Activated CD8-positive, alpha-beta memory T cell treated with anti-CD3 and anti-CD28 coated beads for 48 hours (primary cell): Measurements from ENCODE around the gene ADRM1.

ENCODE experiments used
- DNase-seq, 3 experiments: peaks; one replicate each; pipeline ENCODE4 v3.0.0-alpha.2; 2020; ENCODE audit warnings: low read depth in 2 of 3, low spot score in 2 of 3

Gene ADRM1

GRCh38 chr20:62309947-62310756 is 7.4 kb downstream of the ADRM1 start:
- no peak for DNase-seq

GRCh38 chr20:62310757-62311121 is 7.9 kb downstream of the ADRM1 start:
- DNase-seq: no peak

DNA sequence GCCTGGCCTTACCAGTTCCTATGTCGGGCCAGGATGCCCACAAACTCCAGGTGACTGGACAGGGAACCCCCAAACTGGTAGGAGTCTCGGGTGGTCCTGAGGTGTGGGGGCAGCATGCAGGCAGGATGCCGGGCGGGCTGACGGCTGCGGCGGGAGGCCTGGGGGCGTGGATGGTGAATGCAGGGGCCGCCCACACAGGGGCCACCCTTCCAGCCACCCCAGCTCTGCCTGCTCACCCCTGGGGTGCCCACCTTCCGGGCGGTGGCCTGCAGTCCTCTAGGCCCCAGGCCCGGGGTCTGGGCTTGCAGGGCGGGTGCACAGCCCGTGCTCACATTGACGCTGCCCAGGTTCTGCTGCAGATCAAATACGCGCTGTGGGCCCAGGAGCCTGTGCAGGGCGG is 8.4 kb downstream of the ADRM1 start:
- DNase-seq: no peak

DNA sequence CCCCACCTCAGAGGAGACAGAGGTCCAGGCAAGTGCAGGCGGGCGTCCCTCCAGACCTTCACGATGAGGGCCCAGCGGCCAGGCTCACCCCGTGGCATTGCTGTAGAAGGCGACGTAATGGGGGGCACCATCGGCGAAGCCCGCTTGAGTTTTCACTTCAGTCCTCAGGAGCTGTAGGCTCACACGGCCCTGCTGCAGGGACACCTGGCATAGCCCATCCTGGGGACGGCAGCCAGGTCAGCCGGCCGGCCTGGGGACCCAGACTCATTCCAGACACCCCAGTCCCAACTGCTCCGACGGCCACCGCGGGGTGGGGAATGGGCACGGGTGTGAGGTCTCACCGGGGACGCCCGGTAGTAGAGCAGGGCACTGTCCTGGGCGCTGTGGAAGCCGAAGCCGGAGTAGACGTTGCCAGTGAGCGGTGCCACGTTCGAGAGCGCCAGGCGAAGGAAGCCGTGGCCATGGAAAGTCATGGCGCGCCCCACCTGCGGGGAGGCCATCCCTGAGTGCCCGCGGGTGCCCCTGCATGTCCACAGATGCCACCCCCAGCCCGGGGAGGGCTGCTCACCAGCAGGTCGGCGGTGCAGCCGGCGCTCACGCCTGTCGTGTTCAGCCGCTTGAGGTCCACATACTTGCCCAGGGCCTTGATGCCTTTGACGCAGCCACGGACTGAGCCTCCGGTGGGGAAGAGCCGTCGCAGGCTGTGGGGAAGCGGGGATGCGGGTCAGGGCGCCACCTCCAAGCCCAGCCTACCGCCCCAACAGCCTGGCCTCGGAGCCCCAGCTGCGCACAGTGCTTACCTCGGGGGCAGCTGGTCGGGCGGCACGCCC is 9.2 kb downstream of the ADRM1 start:
- DNase-seq: no peak

DNA sequence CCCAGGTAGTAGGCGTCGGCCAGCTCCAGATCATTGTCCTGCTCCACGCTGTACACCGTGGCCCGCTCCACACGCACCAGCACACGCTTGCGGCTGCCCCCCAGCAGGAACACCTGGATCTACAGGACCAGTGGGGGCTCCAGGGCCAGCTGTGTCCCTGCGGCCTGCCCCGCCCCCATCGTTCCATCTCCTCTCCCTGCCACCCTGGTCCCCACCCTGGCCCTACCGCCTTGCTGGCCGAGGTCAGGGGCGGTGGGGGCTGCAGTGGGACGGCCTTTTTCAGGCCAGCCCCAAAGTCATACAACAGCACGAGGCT is 9.8 kb downstream of the ADRM1 start:
- DNase-seq: no peak

GRCh38 chr20:62313021-62313420 is 10.2 kb downstream of the ADRM1 start:
- no peak for DNase-seq

- no peak for DNase-seq
These were observed 10.9 kb downstream of the ADRM1 start for GRCh38 chr20:62313460-62314338.

DNA sequence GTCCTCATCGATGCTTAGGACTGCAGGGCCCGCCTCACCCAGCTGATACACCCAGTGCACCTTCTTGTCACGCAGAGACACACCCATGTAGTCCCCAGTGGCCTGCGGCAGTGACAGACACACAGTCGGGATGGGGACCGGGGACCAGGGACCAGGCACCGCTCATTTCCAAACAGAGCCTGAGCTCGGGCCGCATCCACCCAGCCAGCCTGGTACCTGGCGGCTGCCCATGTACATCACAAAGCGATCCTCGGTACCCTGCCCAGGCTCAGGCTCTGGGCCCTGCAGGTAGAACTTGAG is 11.5 kb downstream of the ADRM1 start:
- DNase-seq: no peak

GRCh38 chr20:62314711-62315302 is 12.0 kb downstream of the ADRM1 start:
- DNase-seq: no peak

DNA sequence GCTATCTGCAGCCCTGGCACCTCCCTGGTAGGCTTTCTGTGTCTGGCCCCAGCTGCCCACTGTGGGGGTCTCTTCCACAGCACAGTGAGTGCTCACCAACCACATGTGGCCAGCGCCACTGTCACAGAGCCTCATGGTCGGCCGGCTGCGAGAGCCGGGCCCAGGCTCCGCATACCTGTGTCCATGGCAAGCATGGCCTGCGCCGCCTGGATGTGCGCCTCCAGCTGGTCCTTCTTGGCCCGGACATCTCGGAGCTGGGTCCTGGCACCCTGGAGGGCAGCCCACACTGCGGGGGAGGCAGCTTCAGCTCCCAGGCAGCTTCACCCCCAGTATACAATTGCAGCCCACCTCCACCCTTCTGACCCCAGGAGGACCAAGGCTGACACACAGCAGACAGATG is 13.0 kb downstream of the ADRM1 start:
- DNase-seq: no peak

DNA sequence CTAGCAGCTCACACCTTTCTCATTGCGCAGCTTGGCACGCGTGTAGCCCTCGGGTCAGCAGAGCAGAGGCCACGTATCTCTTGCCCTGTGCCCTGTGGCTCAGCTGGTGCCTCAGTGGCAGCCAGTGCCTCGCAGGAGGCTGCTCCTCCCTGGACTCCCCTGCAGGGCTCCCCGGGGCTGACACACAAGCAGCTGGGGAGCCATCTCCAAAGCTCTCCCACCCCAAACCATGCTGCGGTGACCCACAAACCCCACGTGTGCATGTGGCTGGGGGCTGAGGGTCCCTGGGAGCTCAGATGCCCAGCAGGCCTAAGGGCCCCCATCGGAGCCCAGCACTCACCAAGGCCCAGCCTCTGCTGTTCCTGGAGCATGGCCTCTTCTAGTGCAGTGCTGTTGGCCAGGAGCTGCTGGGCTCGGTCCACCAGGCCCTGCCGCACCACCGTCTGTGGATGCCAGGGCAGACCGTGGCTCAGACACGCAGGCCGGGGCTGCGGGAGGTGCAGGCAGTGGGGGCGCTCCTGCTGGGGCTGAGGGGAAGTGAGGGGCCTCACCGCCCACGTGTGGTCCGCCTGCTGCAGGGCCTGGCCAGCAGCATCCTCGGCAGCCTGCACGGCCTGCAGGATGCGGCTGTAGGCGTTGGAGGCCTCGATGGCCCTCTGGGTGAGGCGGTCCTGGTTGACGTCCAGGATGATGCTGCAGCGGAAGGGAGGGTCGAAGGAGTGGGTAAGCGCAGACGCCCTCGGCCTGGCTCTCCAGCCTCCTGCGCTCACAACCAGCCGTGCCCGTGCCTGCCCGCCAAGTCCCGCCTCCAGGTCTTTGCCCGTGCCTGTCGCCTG is 13.8 kb downstream of the ADRM1 start:
- no peak for DNase-seq

- no peak for DNase-seq
These were observed 14.4 kb downstream of the ADRM1 start for GRCh38 chr20:62317167-62317655.

- DNase-seq: no peak
These were observed 15.9 kb downstream of the ADRM1 start for GRCh38 chr20:62318400-62319345.

- no peak for DNase-seq
These were observed 16.6 kb downstream of the ADRM1 start for GRCh38 chr20:62319346-62319909.

- no peak for DNase-seq
These were observed 18.0 kb downstream of the ADRM1 start for GRCh38 chr20:62320581-62321354.

DNA sequence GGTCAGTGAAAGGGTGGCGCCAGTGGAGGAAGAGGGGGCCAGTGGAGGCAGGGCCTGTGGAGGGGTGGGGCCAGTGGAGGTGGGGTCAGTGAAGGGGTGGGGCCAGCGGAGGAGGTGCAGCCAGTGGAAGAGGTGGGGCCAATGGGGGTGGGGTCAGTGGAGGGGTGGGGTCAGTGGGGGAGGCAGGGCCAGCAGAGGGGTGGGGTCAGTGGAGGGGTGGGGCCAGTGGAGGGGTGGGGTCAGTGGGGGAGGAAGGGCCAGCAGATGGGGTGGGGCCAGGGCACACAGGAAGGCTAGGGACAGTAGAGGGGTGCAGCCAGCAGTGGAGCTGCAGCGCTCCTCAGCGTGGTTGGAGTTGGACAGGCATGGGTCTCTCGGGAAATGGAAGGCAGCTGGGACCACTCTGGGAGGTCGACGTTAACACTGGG is 18.7 kb downstream of the ADRM1 start:
- no peak for DNase-seq

DNA sequence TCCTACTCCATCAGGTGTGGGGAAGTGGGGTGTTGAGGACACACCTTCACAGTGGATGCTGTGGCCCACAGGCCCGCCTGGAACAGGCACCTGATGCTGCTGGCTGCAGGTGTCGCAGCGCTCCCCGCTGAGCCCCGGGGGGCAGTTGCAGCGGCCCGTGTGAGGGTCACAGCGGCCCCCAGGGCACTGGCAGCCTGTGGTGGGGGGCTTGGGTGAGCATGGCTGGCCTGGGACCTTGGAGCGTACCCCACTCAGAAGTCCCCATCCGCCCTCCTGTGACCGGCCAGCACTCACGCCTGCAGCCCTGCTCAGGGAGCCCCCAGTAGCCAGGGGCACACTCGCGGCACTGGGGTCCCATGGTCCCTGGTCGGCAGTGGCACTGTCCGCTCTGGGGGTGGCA is 19.2 kb downstream of the ADRM1 start:
- no peak for DNase-seq

DNA sequence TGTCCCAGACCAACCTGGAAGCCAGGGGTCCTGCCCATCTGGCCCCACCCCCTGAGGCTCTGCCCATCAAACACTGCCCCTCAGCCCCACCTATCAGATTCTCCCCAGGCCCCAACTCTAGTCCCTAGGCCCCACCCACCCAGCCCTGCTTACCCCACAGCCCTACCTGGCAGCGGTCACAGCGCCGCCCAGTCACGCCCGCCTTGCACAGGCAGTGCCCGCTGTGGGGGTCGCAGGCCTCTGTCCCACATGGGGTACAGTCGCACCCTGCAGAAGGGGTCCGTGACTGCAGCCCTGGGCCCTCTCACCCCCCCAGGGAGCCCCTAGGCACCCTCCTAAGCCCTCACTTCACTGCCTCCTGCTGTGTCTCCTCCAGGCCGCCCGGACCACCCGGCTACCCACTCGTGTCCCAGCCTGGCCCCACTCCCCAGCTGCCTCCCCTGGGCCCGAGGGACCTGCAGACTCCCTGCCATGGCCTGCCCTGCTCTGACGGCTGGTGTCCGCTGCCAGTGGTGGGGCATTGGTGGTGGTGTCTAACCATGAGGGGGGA is 19.8 kb downstream of the ADRM1 start:
- DNase-seq: no peak
